GM19467 (cell line): ENCODE data around the gene VPS13D.

ENCODE experiments used
- ATAC-seq: cut with Tn5 transposase; IDR thresholded peaks from one replicate; pipeline ENCODE4 v1.9.1; 2021; ENCODE audit warnings: mild to moderate bottlenecking, moderate library complexity; ENCODE audit not compliant: unreplicated experiment

Gene VPS13D

DNA sequence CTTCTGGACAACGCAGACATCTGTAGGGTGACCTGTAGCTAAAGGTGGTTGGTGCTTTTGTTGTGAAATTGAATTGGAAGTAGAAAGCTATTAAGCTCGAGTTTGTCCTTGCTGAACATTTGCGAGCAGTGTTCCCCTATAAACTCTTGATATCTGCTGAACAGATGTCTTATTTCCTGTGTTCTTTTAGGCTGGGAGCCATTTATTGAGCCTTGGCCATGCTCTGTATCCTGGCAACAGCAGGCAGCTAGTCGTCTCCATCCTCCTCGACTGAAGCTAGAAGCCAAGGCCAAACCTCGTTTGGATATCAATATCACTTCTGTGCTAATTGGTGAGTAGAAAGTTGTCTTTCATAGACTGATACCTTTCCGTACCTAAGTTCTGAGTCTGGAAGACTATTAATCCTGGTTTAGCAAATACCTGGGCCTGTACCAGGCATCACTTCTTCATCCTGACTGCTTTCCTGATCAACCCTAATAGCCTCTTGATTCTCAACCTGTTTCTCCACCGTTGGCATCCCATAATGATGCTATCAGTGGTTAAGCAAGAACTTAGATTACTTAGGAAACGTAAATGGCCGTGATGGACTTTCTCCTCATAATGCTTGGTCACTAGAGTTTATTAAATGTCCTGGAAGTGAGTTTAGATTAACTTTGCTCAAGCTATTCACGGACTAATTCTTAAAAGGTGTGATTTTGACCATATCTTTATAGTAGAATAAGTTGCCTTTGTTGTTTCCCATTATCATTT, 103.4 kb downstream of the VPS13D start:
- ATAC-seq = no peak

DNA sequence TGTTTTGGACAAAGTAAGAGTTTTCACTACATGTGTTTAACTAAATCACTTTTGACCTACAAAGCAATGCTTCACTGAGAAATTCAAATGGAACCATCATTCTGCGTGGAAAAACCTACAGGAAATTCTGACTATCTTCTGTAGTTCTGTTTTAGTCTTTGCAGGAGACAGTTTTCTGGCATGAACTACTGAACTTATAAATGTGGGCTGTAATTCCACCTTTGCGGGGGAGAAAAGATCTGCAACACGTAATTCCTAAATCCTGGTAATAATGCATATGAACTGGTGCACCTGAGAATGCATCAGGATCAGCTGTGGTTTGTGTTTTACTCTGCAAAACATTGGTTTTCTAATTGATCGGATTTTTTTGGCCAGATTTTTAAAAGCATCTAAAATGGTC, 106.0 kb downstream of the VPS13D start:
- ATAC-seq = no peak

DNA sequence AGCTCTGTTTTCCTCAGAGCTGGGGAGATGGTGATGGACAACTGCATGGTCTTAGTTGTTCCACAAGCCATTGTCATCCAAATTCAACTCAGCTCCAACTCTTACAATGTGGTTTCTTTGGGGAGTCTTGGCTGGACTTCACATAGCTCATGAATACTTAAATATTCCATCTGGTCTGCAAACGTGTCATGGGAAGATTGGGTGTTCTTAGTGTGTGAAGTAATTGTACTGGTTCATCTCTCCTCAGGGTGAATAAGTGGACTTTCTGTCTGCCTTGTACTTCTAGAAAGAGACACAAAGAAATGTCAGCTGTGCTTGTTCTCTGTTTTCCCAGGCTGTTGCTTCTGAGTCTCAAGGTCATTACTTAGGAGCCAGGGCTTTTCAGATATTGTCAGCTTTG, 106.6 kb downstream of the VPS13D start:
- ATAC-seq = no peak

DNA sequence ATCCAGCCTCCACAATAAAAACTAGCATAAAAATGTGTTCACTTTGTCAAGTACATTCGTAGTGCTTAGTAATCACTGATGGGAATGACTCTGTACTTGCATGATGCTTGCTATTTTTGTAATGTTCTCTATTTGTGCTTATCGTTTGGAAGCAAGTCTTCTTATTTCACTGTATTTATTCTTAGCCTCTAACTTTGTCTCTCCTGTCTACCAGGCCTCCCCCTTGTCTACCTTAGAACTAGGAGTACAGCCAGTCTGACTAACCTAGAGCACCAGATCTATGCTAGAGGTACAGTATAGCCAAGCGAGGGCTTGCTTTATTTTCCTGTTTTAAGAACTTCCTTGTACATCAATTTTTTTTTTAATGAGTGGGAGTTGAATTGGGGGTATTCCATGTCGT, 108.2 kb downstream of the VPS13D start:
- no peak for ATAC-seq

DNA sequence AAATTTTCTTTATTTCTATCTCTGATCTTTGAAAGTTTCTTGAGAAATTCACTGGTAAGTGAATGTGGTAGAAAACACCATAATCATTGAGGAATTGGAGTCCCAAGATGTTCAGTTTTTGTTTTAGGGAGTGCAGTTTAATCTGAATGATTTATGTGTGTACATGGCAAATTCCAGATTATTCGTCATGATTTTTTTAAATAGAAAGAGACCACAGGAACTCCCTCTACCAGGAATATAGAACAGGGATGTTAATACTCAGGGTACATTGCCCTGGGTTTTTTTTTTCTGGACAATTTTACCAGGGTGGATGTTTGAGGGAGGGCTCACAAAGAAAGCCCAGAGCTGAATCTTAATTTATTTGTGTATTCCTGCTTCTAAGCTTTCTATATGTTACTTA, 109.0 kb downstream of the VPS13D start:
- no peak for ATAC-seq

DNA sequence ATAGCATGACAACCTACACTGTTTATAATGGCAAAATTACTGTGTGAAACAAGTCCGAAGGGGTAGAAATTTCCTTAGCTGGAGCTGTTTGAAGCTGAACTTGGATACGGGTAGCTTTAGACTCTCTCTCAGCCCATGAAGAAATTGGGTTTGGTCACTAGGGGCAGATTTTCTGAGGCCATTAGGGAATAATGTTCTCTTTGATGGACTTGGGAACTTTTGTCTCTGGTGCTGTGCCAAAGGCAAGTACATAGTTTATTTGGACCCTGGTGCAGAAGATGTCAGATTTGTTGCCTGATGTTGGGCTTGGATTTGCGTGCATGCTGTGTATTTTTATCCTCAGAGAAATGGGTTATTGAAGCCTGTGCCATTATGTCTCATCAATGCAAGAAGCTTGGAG, 109.6 kb downstream of the VPS13D start:
- ATAC-seq = no peak

DNA sequence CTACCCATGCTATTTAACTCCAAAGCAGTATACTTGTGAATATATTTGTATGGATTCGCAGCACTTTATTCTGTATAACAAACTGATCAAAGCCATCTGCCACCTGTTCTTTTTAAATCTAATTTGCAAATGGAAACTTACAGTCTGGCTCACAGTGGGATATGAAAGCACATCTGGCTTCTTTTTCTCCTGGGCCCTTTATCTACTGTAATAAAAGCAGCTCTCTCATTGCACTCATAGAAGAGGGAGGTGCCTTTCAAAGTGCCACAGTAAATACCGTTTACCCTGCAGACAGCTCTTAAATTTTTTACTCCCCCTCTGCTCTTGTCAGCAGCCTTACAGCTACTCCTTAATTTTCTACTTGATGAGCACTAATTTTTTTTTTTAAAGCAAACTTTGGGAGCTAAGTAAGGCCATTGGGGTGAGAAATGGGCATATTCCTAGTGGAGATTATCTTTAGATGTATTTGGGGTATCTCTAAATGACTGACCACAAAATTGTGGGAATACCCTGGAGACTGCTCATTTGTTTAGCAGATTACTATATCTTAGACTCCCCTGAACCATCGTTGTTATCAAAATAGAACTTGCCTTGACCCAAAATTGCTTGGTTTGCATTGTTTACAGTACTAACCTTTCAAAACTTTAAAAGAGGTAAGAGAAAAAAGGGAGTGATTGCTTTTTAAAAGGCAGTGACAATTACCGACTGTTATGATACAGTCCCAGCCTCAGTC, 110.1 kb downstream of the VPS13D start:
- no peak for ATAC-seq

DNA sequence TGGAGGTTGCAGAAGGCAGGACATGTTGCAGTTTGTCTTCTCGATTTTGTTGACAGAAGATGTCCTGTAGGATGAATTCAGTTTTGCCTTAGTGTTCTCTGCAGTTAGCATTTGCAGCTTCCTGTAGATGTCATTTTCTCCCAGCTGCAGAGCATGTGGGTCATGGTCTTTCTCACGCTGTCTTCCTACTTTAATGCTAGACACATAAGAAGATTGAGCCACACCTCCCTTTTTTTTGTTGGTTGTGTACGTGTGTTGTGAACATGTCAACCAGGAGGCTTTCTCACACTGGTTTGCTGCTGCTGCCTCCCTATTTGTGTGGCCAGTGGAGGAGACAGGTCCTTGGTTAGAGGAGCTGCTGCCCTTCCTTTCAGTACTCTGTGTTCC, 110.7 kb downstream of the VPS13D start:
- no peak for ATAC-seq

DNA sequence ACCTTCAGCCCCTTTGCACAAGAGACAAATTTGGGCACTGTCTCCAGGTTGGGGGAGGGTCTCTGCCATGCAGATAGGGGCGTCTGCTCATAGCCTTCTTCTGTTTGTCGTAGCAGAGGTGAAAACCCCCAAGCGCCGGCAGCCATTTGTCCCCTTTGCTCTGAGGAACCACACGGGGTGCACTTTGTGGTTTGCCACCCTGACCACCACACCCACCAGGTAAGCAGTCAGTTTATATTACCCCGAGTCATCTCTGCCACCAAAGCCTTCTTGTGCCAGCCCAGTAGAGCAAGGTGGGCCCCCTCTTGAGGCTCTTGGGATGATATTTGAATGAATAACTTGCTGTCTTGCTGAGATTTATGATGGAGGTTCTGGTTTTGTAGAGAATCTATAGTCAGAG, 111.8 kb downstream of the VPS13D start:
- no peak for ATAC-seq

DNA sequence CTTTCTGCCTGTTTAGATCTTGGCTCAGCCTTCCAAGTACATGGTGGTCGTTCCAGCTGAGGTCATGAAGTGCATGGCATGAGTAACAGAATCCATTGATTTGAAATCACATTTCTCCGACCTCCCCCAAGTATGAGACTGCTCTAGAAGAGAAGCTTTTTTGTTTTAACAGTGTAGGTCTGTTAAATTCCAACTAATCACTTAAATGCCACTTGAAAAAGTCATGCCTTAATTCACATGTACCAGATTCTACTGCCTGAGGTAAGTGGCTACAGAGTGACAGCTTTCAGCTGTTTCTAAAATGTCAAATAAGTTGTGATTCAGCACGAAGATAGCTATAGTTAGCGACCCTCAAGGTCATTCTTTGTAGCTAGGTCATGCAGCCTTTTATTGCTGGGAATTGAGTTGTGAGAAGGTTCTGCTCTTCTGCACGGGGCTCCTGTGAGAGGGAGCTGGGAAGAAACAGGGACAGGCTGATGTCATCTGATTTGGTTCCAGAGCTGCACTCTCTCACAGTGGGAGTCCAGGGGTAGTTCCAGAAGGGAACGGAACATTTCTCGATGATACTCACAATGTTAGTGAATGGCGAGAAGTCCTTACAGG, 112.7 kb downstream of the VPS13D start:
- ATAC-seq = no peak

DNA sequence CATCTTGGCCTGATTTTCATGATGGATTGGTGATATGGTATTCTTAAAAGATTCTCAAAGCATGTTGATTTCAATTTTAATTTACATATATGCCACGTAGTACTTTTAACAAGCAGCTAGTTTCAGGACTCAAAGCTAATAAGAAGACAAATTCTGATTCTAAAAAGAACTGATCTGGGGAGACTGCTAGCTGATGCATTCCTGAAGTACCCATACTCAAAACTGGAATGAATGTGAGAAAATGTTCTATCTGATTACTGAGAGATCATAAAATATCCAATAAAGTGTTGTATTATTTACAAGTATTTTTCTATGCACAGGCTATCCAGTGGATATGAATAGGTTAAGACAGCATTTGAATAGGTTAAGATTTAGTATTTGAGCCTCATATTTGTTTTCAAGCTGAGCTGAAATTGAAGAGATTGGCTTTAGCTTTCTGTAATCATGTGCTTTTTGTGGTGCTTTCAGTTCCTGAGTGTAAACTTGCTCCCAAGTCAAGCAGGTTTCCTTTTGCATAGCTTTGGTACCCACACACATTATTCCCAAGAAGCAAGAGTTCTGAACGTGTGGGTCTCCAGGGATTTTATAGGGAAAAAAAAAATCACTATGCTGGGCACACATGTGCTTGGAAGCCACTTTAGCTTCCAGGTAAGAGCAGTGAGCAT, 114.1 kb downstream of the VPS13D start:
- ATAC-seq = no peak

DNA sequence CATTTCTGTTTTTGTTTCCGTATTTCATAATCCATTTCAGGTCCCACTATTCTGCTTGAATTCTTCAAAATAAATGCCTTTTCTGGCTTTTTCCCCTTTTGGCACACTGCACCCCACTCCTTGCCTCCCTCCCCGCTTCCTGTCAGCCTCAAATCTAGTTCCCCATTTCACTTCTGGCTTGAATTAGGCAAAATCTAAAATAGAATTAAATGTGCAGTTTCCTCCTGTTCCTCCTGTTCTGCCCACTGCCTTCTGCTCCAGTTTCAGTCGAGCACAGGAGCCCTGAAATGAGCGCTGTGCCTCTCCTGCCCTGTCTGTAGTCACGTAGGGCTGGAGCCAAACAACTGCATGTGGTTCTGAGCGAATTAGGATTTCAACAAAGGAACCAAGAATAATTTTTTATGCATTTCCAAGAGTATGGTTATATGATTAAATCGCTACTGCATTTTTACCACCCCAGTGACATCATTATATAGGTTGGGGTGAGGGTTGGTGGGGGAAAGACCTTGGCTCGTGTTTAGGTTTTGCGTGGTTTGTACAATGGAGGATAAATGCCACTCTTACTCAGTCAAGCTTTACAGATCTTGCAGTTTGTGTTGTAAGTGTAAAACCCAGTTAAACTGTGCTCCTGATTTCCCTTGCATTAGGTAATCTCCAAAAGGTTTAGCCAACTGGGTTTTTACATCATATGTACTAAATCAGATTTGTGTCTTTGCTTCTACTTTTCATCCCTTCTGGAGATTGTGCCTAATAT, 114.9 kb downstream of the VPS13D start:
- ATAC-seq = no peak

DNA sequence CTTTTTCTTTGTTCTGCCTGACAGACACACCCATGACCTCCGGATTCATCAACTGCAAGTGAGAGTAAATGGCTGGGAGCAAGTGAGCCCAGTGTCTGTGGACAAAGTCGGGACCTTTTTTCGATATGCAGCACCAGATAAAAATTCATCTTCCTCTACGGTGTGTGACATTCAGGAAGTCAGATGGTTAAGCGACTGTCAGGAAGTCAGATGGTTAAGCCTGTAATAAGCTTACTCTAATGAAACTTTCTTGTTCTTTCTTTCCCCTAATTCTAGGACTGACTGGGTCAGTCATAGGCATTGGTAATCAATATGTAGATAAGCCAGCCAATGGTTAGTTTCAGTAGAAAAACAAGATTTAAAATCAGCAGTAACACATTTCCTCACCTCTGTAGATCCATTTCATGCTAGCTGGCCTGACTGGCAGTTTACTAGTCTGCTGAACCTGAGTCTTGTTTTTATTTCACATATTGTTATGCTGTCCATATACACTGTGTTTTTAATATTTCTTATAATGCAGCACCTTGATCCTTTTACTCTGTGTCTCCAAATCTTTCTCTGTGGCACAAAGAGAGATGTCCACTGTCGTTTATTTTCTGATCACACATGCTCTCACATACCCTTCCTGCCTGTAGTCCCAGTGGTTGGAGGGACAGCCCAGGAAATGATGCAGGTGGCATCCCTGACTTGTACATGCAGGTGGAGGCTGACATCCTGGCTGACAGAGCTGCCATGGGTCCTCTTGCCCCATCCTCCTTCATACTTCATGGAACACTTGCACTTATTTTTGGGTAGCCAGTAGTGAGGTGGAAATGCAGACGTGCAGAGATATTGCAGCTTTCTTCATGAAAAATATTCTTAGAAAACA, 115.8 kb downstream of the VPS13D start:
- ATAC-seq = no peak

DNA sequence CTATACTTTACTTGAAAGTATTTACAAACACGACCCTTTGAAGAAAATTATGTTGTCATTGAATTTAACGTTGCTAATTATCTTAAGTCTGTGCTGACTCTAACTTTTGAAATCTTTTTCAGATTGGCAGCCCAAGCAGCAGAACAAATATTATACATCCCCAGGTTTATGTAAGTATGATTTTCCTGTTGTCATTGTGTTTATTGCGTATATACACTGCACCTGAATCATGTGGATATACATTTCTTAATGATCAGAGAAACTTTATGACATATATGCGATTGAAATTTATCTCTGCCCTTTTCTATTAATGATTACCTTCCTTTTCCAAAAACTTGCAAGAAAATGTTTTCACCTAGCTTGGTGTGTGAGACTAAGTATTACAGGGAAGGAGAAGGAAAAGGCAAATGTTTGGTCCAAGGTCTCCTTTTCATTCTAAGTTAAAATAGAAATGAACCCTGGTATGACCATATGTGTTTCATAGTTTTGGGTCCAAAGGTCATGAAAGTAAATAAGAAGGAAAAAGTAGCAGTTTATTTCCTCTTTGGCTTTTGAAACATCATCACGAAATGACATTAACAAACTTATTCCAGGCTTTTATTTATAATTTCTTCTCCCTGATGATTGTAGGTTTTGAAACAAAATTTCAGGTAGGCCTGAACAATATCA, 116.8 kb downstream of the VPS13D start:
- ATAC-seq = no peak

DNA sequence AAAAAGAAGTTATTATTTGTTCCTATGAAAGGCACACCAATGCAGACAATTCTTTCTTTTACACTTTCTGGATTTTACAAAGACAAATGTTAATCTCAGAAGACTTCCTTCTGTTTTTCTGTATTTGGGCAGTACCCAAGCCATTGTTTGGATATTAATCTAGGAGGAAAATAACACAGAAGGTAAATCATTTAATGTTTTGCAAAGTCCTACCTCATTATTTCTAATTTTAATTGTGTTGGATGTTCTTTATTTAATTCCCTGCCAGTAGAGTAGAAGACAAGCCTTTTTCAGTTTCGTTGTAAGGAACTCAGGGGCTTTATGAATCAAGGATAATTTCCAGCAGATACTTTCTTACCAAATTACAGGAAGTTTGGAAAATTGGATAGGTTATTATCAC, 118.3 kb downstream of the VPS13D start:
- ATAC-seq = no peak

DNA sequence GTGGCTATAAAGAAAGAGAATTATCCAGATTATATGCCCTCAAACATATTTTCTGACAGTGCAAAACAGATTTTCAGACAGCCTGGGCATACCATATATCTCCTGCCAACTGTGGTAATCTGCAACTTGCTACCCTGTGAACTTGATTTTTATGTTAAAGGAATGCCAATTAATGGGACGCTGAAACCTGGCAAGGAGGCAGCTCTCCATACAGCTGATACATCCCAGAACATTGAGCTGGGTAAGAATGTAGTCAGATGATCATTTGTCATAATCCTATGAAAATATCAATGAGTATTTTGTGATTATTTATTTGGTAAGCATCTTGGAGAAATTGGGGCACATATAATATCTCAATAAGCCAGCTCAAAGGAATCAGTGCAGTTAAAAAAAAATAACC, 124.2 kb downstream of the VPS13D start:
- no peak for ATAC-seq

DNA sequence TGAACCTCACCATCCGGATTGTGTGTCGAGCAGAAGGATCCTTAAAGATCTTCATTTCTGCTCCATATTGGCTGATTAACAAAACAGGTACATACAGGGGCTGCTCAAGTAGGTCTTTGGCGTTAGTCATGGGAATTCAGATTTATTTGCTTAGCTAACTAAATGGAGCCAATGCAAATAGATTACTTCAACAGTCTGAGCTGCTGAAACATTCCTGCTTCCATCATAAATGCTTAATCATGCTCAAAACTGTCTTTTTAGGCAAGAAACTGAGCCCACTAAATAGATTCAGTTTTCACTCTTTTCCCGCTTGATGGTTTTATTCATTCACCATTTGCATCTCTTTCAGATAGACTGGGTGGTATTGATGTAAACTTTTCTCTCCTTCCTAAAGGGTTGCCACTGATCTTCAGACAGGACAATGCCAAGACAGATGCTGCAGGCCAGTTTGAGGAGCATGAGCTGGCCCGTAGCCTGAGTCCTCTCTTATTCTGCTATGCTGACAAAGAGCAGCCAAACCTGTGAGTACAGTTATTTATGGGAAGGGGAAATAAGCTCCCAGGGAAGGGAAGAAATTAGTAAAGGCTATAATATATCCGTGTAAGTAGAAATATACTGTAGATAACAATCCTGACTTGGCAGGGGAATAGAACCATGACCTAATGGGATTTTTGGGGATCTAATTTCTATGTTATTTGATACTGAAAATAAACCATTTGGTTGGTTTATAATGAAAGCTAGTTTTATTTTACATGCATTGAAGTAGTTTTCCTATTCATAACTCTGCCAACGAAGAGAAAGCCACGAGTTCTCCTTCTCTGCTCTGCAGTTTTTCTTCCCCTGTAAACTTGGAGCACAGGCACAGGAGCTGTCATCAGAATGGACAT, 126.4 kb downstream of the VPS13D start:
- ATAC-seq = no peak

DNA sequence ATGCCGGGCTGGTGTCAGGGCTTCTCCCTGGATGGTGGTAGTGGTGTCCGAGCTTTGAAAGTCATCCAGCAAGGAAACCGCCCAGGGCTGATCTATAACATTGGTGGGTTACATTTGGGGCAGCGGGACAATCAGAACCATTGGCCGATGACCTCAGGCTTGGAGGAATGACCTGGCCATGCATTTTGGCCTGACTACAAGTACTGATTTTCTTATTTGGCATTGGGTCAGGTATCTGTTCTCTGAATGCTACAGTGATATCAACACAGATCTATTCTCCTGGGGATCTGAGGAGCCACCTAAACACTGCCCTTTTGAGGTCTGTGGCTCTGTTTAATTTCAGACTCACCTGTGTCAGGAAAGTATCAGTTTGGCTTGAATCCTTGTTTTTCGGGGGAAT, 128.7 kb downstream of the VPS13D start:
- no peak for ATAC-seq
